Right cardiac atrium (tissue), 5 donors: Measurements from ENCODE around the gene ZNF836. TPM values are rescaled to one million over a fixed set of nuclear protein-coding genes. Genes with fewer than 3 reads are reported as not detected.

Experiments
- ATAC-seq, 2 donors: fragments of 200-7000 bp; cut with Tn5 transposase; one replicate each; pipeline versions ENCODE4 v1.8.0 to v1.9.1; 2020; ENCODE audit warnings: moderate library complexity in 2 of 2, mild to moderate bottlenecking in 1 of 2
- DNase-seq, 3 donors: peaks; one replicate each; pipeline ENCODE4 v3.0.0-alpha.2; 2020
- H3K27ac ChIP-seq: one replicate; pipeline ENCODE4 v1.5.1; 2013; ENCODE audit warnings: mild to moderate bottlenecking, low read length, control low read depth, moderate library complexity
- H3K27me3 ChIP-seq: one replicate; pipeline ENCODE4 v1.6.1; 2013; ENCODE audit not compliant: control insufficient read depth, insufficient read depth
- H3K4me1 ChIP-seq: one replicate; pipeline ENCODE4 v1.6.1; 2013; ENCODE audit warnings: low read length; ENCODE audit not compliant: control insufficient read depth, insufficient read depth
- H3K4me3 ChIP-seq: one replicate; pipeline ENCODE4 v1.5.1; 2013; ENCODE audit warnings: low read length, control low read depth
- H3K9me3 ChIP-seq: one replicate; pipeline ENCODE4 v1.6.1; 2013; ENCODE audit warnings: low read length; ENCODE audit not compliant: control insufficient read depth
- WGBS: extraction: QIAGEN DNeasy Blood & Tissue Kit; methylation state at CpG from one replicate; pipeline ENCODE4 v1.1.7; 2013; 5-methylcytosine and 5-hydroxymethylcytosine counted together
- intact Hi-C, 4 donors: fragments of 100-400 bp; cut with DNase I; formaldehyde crosslinking; loops; one replicate each; pipeline versions ENCODE4 v1.11.0 to v1.14.0; 2022 to 2023
- polyA plus RNA-seq: library from polyadenylated mRNA; stranded (reverse); fragments of 200-250 nt; gene quantifications from one replicate; pipeline ENCODE4 v1.2.3, GENCODE V29; 2013
- total RNA-seq, 4 donors: library from RNA; stranded (reverse); fragmentation: NEBNext Ultra II Directional; extraction: Animal tissue kit (Norgen Biotek cat#: 25700); gene quantifications; one replicate each; pipeline ENCODE4 v1.2.1, GENCODE V29; 2021
- donor health status: healthy with polysubstance abuse.
- donor health status: DM: no; HTN: yes; CAD: no.
- donor health status: DM: no; HTN: no; CAD: no.
- donor health status: DM: no; HTN: yes; CAD: no; lungs with severe emphysema.
- donor health status: DM: yes; HTN: yes; CAD: no.

ZNF836 gene
- total and polyA plus RNA-seq, 5 donors, result 3.4 to 9.4 (median 8.5) TPM

- no peaks in the 10 kb centered on the region for H3K27me3 ChIP-seq
- intact Hi-C loops, result no loop called here
- DNase-seq (no peak), ATAC-seq (peak; percentile 100)
- peak overlapping the region; percentile 30 for H3K27ac ChIP-seq
- 11% methylated on average over 22 of the region's 22 CpGs for WGBS
- no peaks in the 10 kb centered on the region for H3K9me3 ChIP-seq
- H3K4me1 ChIP-seq, result no peaks in the 10 kb centered on the region
- peak overlapping the region; percentile 13 for H3K4me3 ChIP-seq
These were observed 31.2 kb downstream of the ZNF836 start for GRCh38 chr19:52140032-52140710.

GRCh38 chr19:52139252-52140031 lies 32.0 kb downstream of the ZNF836 start, which contains the start of gene ZNF616:
Gene ZNF616 (minus strand): TSS chr19:52139938. CDS start chr19:52130512, 9,426 bp downstream.
- Histone ChIP-seq H3K27ac (peak within 1 kb of the TSS; percentile 65), H3K27me3 (no peaks in the 10 kb centered on the region), H3K4me3 (peak within 1 kb of the TSS; percentile 69), H3K9me3 (no peaks in the 10 kb centered on the region), H3K4me1 (no peaks in the 10 kb centered on the region)
- peak; percentile 97 for ATAC-seq
- intact Hi-C loops, result loop anchor here (2.0 to 5.0 kb wide), 4 partner anchors 48 to 99 kb away; partner anchors contain the start of gene PPP2R1A (in 1 of the 4)
- under 1% methylated on average over 49 of the region's 49 CpGs for WGBS
- peak; percentile 98 to 99 (median 98) for DNase-seq

GRCh38 chr19:52138983-52139251 lies 32.5 kb downstream of the ZNF836 start:
- intact Hi-C loops, result loop anchor here (2.0 to 5.0 kb wide), 4 partner anchors 48 to 100 kb away; partner anchors contain the start of gene PPP2R1A (in 1 of the 4)
- H3K27me3 ChIP-seq, result no peaks in the 10 kb centered on the region
- no peaks in the 10 kb centered on the region for H3K4me1 ChIP-seq
- H3K4me3 ChIP-seq, result peak overlapping the region; percentile 69
- peak overlapping the region; percentile 42 for H3K27ac ChIP-seq
- ATAC-seq (no peak), DNase-seq (no peak)
- no peaks in the 10 kb centered on the region for H3K9me3 ChIP-seq
- WGBS, result 0% methylated on average over 7 of the region's 7 CpGs

- peak in 1 of 3 donors; percentile 18 for DNase-seq
- Histone ChIP-seq H3K27ac (peak overlapping the region; percentile 42), H3K4me1 (no peaks in the 10 kb centered on the region), H3K9me3 (no peaks in the 10 kb centered on the region), H3K4me3 (peak overlapping the region; percentile 69), H3K27me3 (no peaks in the 10 kb centered on the region)
- intact Hi-C loops, result loop anchor here (2.0 to 5.0 kb wide), 4 partner anchors 49 to 100 kb away; partner anchors contain the start of gene PPP2R1A (in 1 of the 4)
- peak in 1 of 2 donors; percentile 34 for ATAC-seq
- WGBS, result 7% methylated on average over 14 of the region's 14 CpGs
These were observed 33.0 kb downstream of the ZNF836 start for GRCh38 chr19:52138278-52138982.

- H3K4me1 ChIP-seq, result no peaks in the 10 kb centered on the region
- H3K27me3 ChIP-seq, result no peaks in the 10 kb centered on the region
- peaks cover 21% of the 10 kb centered on the region for H3K9me3 ChIP-seq
- H3K4me3 ChIP-seq, result no peak overlapping the region
- 99% methylated on average over 3 of the region's 3 CpGs for WGBS
- DNase-seq (no peak), ATAC-seq (no peak)
- intact Hi-C loops, result no loop called here
- H3K27ac ChIP-seq, result no peak overlapping the region
These were observed 51.1 kb downstream of the ZNF836 start for GRCh38 chr19:52120286-52120685.

GRCh38 chr19:52115526-52116053 lies 55.8 kb downstream of the ZNF836 start:
- no peak overlapping the region for H3K27ac ChIP-seq
- intact Hi-C loops, result no loop called here
- ATAC-seq, result no peak
- DNase-seq, result no peak
- H3K4me1 ChIP-seq, result no peaks in the 10 kb centered on the region
- no peaks in the 10 kb centered on the region for H3K27me3 ChIP-seq
- H3K9me3 ChIP-seq, result peaks cover 28% of the 10 kb centered on the region
- WGBS, result 98% methylated on average over 12 of the region's 12 CpGs
- H3K4me3 ChIP-seq, result peak overlapping the region; percentile 3

- peaks cover 31% of the 10 kb centered on the region for H3K9me3 ChIP-seq
- DNase-seq, result no peak
- 97% methylated on average over 5 of the region's 5 CpGs for WGBS
- ATAC-seq, result no peak
- no peaks in the 10 kb centered on the region for H3K27me3 ChIP-seq
- no peaks in the 10 kb centered on the region for H3K4me1 ChIP-seq
- H3K4me3 ChIP-seq, result no peak overlapping the region
- no peak overlapping the region for H3K27ac ChIP-seq
- intact Hi-C loops, result no loop called here
These were observed 56.7 kb downstream of the ZNF836 start for GRCh38 chr19:52114691-52115090.

GRCh38 chr19:52112624-52113023 lies 58.8 kb downstream of the ZNF836 start:
- H3K27me3 ChIP-seq, result no peaks in the 10 kb centered on the region
- H3K4me1 ChIP-seq, result no peaks in the 10 kb centered on the region
- H3K4me3 ChIP-seq, result no peak overlapping the region
- ATAC-seq (no peak), DNase-seq (no peak)
- 86% methylated on average over 3 of the region's 3 CpGs for WGBS
- intact Hi-C loops, result no loop called here
- H3K27ac ChIP-seq, result no peak overlapping the region
- H3K9me3 ChIP-seq, result peaks cover 20% of the 10 kb centered on the region

GRCh38 chr19:52110780-52111179 lies 60.6 kb downstream of the ZNF836 start:
- Histone ChIP-seq H3K27me3 (no peaks in the 10 kb centered on the region), H3K4me1 (no peaks in the 10 kb centered on the region), H3K4me3 (no peak overlapping the region), H3K27ac (no peak overlapping the region), H3K9me3 (peaks cover 19% of the 10 kb centered on the region)
- DNase-seq, result no peak
- ATAC-seq, result no peak
- intact Hi-C loops, result no loop called here
- WGBS, result 89% methylated on average over 6 of the region's 6 CpGs
